ENCODE measurements around the gene SUOX.
"Not testable (repeated sequence)": the region's sequence is repeated elsewhere in the genome, so short reads cannot be mapped to it uniquely, and the experiment has no call there.

Gene SUOX

DNA sequence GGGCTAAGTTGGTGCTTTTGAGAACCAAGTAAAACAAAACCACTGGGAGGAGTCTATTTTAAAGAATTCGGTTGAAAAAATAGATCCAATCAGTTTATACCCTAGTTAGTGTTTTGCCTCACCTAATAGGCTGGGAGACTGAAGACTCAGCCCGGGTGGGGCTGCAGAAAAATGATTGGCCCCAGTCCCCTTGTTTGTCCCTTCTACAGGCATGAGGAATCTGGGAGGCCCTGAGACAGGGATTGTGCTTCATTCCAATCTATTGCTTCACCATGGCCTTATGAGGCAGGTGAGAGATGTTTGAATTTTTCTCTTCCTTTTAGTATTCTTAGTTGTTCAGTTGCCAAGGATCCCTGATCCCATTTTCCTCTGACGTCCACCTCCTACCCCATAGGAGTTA lies 25.0 kb upstream of the SUOX start:
- Histone ChIP-seq H3K4me3 (ENCODE audit: low read depth, low read length) (no peak overlapping the region), H3K9ac (ENCODE audit: low read depth, low read length) (no peak overlapping the region), H3K4me1 (ENCODE audit: control insufficient read depth, insufficient read depth, low read length) (peaks cover 11% of the 10 kb centered on the region), H3K27me3 (ENCODE audit: control insufficient read depth, insufficient read depth, low read length) (no peaks in the 10 kb centered on the region), H3K9me3 (ENCODE audit: control insufficient read depth, insufficient read depth, low read length) (no peaks in the 10 kb centered on the region), H3K27ac (ENCODE audit: low read depth, low read length) (peak overlapping the region; percentile 37), H3K36me3 (ENCODE audit: control insufficient read depth, insufficient read depth, low read length) (peaks cover 46% of the 10 kb centered on the region)

DNA sequence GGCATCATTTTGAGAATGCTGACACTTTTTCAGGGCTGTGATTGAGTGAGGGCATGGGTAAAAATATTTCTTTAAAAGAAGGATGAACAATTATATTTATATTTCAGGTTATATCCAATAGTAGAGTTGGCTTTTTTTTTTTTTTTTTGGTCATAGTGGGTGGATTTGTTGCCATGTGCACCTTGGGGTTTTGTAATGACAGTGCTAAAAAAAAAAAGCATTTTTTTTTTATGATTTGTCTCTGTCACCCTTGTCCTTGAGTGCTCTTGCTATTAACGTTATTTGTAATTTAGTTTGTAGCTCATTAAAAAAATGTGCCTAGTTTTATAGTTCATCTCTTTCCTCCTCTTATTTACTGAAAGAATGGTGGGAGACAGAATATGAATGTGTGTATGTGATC lies 24.6 kb upstream of the SUOX start:
- Histone ChIP-seq H3K4me3 (ENCODE audit: low read depth, low read length) (peak overlapping the region; percentile 53), H3K27me3 (ENCODE audit: control insufficient read depth, insufficient read depth, low read length) (no peaks in the 10 kb centered on the region), H3K9ac (ENCODE audit: low read depth, low read length) (no peak overlapping the region), H3K27ac (ENCODE audit: low read depth, low read length) (peak overlapping the region; percentile 90), H3K4me1 (ENCODE audit: control insufficient read depth, insufficient read depth, low read length) (peaks cover 10% of the 10 kb centered on the region), H3K36me3 (ENCODE audit: control insufficient read depth, insufficient read depth, low read length) (peaks cover 46% of the 10 kb centered on the region), H3K9me3 (ENCODE audit: control insufficient read depth, insufficient read depth, low read length) (no peaks in the 10 kb centered on the region)

DNA sequence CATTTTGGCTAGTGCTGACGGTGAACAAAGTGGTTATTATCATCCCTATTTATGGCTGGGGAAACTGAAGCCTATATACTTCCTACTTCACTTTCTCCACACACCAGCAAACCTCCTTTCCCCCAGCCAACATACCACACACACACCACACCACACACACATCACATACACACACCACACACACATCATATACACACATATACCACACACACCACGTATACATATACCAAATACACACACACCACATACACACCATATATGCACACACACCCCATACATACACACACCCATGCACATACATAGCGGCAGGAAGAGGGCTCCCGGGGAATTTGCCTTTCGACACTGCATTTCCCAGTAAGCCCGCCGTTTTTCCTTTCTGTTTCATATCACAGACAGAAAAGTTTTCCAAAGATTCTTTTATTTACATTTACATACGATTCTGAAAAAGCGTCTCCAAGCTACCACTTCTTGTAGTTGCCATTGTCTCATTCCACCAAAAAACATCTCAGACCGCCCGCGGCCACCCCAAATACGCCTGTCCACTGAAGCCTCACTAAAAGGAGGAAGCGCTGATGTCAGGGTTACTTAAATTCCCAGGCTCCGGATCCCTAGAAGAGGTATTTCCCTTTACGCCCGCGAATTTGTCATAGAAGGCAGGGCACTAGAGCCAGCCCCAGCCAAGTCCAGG lies 24.0 kb upstream of the SUOX start:
- Histone ChIP-seq H3K27me3 (ENCODE audit: control insufficient read depth, insufficient read depth, low read length) (no peaks in the 10 kb centered on the region), H3K4me3 (ENCODE audit: low read depth, low read length) (peak overlapping the region; percentile 53), H3K27ac (ENCODE audit: low read depth, low read length) (peak overlapping the region; percentile 90), H3K9me3 (ENCODE audit: control insufficient read depth, insufficient read depth, low read length) (no peaks in the 10 kb centered on the region), H3K36me3 (ENCODE audit: control insufficient read depth, insufficient read depth, low read length) (peaks cover 44% of the 10 kb centered on the region), H3K4me1 (ENCODE audit: control insufficient read depth, insufficient read depth, low read length) (peaks cover 7% of the 10 kb centered on the region; the same call in 1 of the 2 replicates), H3K9ac (ENCODE audit: low read depth, low read length) (no peak overlapping the region)

DNA sequence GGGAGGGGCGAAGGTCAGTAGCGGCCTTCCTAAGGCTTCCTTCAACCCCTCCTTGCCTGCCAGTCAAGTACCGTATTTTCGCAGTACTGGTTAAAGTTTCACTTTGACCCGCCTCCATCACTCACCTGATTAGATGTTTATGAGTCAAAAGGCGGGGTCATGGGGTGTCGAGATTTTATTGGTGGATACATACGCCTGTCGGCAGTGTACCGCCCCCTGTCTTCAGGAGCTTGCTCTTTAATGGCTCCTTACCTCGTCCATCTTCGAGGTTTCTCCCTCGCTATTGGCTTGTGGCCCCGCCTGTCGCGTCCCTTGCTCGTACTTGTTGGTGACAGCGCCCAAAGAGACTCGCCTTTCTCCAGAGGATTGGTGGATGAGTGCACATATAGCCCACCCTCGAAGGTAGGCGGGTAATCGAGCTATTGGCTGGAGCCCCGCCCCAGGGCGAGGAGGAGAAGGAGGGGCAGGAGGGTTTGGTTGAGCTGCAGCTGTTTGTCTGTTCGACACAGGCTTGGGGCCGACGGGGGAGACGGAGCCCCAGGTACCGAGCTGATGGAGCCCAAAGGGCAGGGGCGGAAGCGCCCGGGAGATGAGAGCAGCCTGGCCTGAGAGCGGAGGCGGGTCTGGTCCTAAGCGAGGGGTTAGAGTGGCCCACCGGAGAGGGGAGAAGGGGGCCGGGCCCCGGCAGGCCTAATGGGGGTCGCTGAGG lies 23.3 kb upstream of the SUOX start, which contains the start of gene RAB5B:
RAB5B (plus strand) TSS at position 480 of the 709 bp plus-strand sequence. CDS start 12,883 bp downstream, outside the sequence.
- peak within 1 kb of the TSS; percentile 81 for H3K4me3 ChIP-seq (ENCODE audit: low read depth, low read length)
- H3K9me3 ChIP-seq (ENCODE audit: control insufficient read depth, insufficient read depth, low read length), result no peaks in the 10 kb centered on the region
- peak within 1 kb of the TSS; percentile 57 for H3K9ac ChIP-seq (ENCODE audit: low read depth, low read length)
- H3K27me3 ChIP-seq (ENCODE audit: control insufficient read depth, insufficient read depth, low read length), result no peaks in the 10 kb centered on the region
- H3K27ac ChIP-seq (ENCODE audit: low read depth, low read length), result peak within 1 kb of the TSS; percentile 90
- H3K4me1 ChIP-seq (ENCODE audit: control insufficient read depth, insufficient read depth, low read length), result peaks cover 7% of the 10 kb centered on the region; the same call in 1 of the 2 replicates
- H3K36me3 ChIP-seq (ENCODE audit: control insufficient read depth, insufficient read depth, low read length), result peaks cover 39% of the 10 kb centered on the region

DNA sequence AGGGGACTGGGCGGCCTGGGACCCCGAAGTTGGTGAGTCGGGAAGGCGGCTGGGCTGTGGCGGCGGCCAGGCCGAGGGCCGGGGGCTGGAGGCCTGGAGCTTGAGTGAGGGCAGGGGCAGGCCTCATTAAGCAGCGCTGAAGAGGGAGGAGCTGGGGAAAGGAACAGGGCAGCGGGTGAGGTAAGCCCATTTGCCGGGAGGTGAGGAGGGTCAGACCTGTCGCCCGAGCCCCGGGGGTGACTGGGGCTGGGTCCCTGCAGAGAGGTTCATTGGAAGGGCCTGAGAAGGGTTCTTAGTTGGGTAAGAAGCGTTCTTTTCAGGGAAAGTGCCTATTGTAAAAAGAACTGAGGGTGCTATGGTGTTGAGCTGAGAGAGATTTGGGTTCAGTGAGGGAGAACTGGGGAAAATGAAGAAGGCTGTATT lies 22.8 kb upstream of the SUOX start:
- peak overlapping the region; percentile 57 for H3K9ac ChIP-seq (ENCODE audit: low read depth, low read length)
- peaks cover 7% of the 10 kb centered on the region; the same call in 1 of the 2 replicates for H3K4me1 ChIP-seq (ENCODE audit: control insufficient read depth, insufficient read depth, low read length)
- no peaks in the 10 kb centered on the region for H3K27me3 ChIP-seq (ENCODE audit: control insufficient read depth, insufficient read depth, low read length)
- peak overlapping the region; percentile 81 for H3K4me3 ChIP-seq (ENCODE audit: low read depth, low read length)
- peak overlapping the region; percentile 88 for H3K27ac ChIP-seq (ENCODE audit: low read depth, low read length)
- no peaks in the 10 kb centered on the region for H3K9me3 ChIP-seq (ENCODE audit: control insufficient read depth, insufficient read depth, low read length)
- H3K36me3 ChIP-seq (ENCODE audit: control insufficient read depth, insufficient read depth, low read length), result peaks cover 37% of the 10 kb centered on the region

DNA sequence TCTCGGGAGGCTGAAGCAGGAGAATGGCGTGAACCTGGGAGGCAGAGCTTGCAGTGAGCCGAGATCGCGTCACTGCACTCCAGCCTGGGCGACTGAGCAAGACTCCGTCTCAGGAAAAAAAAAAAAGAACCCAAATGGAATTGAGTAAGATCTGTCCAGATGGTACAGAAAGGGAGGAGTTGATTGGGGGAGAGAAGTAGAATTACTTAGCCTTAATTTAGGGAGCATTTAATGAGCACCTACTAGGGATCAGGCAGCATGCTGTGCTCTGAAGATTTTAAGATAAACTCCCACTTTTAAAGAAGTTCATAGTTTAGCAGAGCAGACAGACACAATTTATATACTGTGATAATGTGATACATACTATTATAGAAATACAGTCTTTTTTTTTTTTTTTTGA lies 18.7 kb upstream of the SUOX start:
- Histone ChIP-seq H3K27ac (ENCODE audit: low read depth, low read length) (no peak overlapping the region), H3K27me3 (ENCODE audit: control insufficient read depth, insufficient read depth, low read length) (no peaks in the 10 kb centered on the region), H3K9me3 (ENCODE audit: control insufficient read depth, insufficient read depth, low read length) (no peaks in the 10 kb centered on the region), H3K4me3 (ENCODE audit: low read depth, low read length) (no peak overlapping the region), H3K9ac (ENCODE audit: low read depth, low read length) (no peak overlapping the region), H3K4me1 (ENCODE audit: control insufficient read depth, insufficient read depth, low read length) (no peaks in the 10 kb centered on the region), H3K36me3 (ENCODE audit: control insufficient read depth, insufficient read depth, low read length) (peaks cover 28% of the 10 kb centered on the region)

DNA sequence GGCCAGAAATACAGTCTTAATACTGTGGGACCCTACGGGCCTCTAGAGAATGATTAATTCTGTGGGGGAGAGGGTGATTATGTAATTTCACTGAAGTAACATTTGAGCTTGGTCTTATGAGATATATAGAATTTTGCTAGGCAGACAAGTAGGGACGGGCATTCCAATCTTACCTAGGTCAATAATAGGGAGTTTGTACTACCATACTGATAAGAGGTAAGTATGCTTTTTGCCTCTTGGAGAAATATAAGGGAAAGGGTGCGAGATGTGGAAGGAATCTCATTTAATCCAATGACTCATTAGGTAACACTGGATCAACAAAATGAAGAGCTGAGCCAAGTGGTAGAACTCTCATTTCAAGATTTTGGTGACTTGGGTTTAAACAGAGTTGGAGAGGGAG lies 18.0 kb upstream of the SUOX start:
- H3K36me3 ChIP-seq (ENCODE audit: control insufficient read depth, insufficient read depth, low read length), result peaks cover 33% of the 10 kb centered on the region
- H3K27ac ChIP-seq (ENCODE audit: low read depth, low read length), result no peak overlapping the region
- H3K4me1 ChIP-seq (ENCODE audit: control insufficient read depth, insufficient read depth, low read length), result no peaks in the 10 kb centered on the region
- no peaks in the 10 kb centered on the region for H3K9me3 ChIP-seq (ENCODE audit: control insufficient read depth, insufficient read depth, low read length)
- H3K9ac ChIP-seq (ENCODE audit: low read depth, low read length), result no peak overlapping the region
- H3K4me3 ChIP-seq (ENCODE audit: low read depth, low read length), result no peak overlapping the region
- H3K27me3 ChIP-seq (ENCODE audit: control insufficient read depth, insufficient read depth, low read length), result no peaks in the 10 kb centered on the region

DNA sequence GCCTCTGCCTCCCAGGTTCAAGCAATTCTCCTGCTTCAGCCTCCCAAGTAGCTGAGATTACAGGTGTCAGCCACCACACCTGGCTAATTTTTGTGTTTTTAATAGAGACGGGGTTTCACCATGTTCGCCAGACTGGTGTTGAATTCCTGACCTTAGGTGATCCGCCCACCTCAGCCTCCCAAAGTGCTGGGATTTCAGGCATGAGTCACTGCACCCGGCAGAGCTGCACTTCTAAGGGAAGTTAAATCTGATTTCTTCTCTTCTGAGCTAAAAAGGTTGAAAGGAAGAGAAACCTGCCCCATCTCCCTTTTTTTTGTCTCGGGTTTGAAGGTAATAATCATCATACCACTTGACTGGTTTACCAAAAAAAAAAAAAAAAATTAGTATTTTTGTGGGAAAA lies 15.2 kb upstream of the SUOX start:
- not testable (repeated sequence) for H3K9ac ChIP-seq (ENCODE audit: low read depth, low read length); H3K27me3 ChIP-seq (ENCODE audit: control insufficient read depth, insufficient read depth, low read length); H3K4me1 ChIP-seq (ENCODE audit: control insufficient read depth, insufficient read depth, low read length); H3K9me3 ChIP-seq (ENCODE audit: control insufficient read depth, insufficient read depth, low read length); H3K27ac ChIP-seq (ENCODE audit: low read depth, low read length); H3K4me3 ChIP-seq (ENCODE audit: low read depth, low read length)
- H3K36me3 ChIP-seq (ENCODE audit: control insufficient read depth, insufficient read depth, low read length), result peaks cover 51% of the 10 kb centered on the region

DNA sequence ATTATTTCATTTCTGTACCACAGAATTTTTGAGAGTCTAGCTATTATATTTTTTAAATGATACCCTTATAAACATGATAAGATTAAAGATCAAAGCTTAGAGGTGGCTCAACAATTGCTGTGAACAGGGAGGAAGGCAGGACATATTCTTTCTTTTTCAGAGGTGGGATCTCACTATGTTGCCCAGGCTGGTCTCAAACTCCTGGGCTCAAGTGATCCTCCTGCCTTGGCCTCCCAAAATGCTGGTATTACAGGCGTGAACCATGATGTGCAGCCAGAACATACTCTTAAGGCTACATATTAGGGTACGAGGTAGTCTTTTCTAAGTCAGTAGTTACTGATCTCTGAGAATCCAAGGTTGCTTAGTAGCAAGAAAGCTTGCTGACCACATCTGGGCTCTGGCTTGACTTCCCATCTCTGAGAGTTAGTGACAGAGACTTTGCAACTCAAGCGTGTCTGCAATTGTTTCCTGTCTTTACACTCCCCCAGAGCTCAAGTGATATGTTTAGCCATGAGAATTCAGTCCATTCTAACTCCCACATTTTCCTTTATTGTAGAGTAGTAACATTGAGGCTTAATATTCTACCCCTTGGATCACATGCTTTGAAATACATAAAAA lies 14.6 kb upstream of the SUOX start:
- no peaks in the 10 kb centered on the region for H3K27me3 ChIP-seq (ENCODE audit: control insufficient read depth, insufficient read depth, low read length)
- no peak overlapping the region for H3K9ac ChIP-seq (ENCODE audit: low read depth, low read length)
- H3K27ac ChIP-seq (ENCODE audit: low read depth, low read length), result no peak overlapping the region
- H3K4me1 ChIP-seq (ENCODE audit: control insufficient read depth, insufficient read depth, low read length), result no peaks in the 10 kb centered on the region
- H3K4me3 ChIP-seq (ENCODE audit: low read depth, low read length), result no peak overlapping the region
- H3K9me3 ChIP-seq (ENCODE audit: control insufficient read depth, insufficient read depth, low read length), result no peaks in the 10 kb centered on the region
- H3K36me3 ChIP-seq (ENCODE audit: control insufficient read depth, insufficient read depth, low read length), result peaks cover 55% of the 10 kb centered on the region

DNA sequence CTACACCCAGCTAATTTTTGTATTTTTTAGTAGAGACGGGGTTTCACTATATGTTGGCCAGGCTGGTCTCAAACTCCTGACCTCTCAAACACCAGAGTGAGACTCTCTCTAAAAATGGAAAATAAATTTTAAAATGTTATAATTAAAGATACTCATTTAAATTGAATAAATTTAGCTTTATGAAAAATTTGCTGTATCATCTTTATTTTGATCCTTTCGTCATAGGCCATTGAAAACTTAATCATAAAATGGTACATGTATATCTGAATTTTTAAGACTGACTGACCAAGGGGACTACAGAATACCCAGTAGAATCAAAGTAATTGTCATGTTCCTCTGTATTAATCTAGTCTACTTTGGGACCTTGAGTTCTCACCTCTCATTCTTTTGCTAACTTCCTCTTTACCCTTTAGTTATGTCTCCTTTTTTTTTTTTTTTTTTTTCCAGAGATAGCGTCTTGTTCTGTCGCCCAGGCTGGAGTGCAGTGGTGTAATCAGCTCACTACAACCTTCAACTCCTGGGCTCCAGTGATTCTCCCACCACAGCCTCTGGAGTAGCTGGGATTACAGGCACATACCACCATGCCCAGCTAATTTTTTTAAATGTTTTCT lies 13.7 kb upstream of the SUOX start:
- no peaks in the 10 kb centered on the region for H3K4me1 ChIP-seq (ENCODE audit: control insufficient read depth, insufficient read depth, low read length)
- H3K9ac ChIP-seq (ENCODE audit: low read depth, low read length), result no peak overlapping the region
- H3K4me3 ChIP-seq (ENCODE audit: low read depth, low read length), result no peak overlapping the region
- H3K27ac ChIP-seq (ENCODE audit: low read depth, low read length), result no peak overlapping the region
- no peaks in the 10 kb centered on the region for H3K27me3 ChIP-seq (ENCODE audit: control insufficient read depth, insufficient read depth, low read length)
- no peaks in the 10 kb centered on the region for H3K9me3 ChIP-seq (ENCODE audit: control insufficient read depth, insufficient read depth, low read length)
- H3K36me3 ChIP-seq (ENCODE audit: control insufficient read depth, insufficient read depth, low read length), result peaks cover 60% of the 10 kb centered on the region
